GM21526 (cell line): ENCODE measurements around the gene CSGALNACT2.
"Not testable (repeated sequence)": the region's sequence is repeated elsewhere in the genome, so short reads cannot be mapped to it uniquely, and the experiment has no call there.

Experiments
- ATAC-seq: cut with Tn5 transposase; IDR thresholded peaks from one replicate; pipeline ENCODE4 v1.9.1; 2021; ENCODE audit warnings: moderate library complexity; ENCODE audit not compliant: unreplicated experiment, low FRiP score

CSGALNACT2 gene

GRCh38 chr10:43211030-43211429 is 72.8 kb downstream of the CSGALNACT2 start:
- ATAC-seq, result no peak

GRCh38 chr10:43211431-43212042 is 73.3 kb downstream of the CSGALNACT2 start:
- no peak for ATAC-seq

- ATAC-seq, result no peak
Measured at GRCh38 chr10:43212043-43212721, 73.9 kb downstream of the CSGALNACT2 start.

GRCh38 chr10:43214071-43214955 is 76.1 kb downstream of the CSGALNACT2 start:
- ATAC-seq, result no peak

GRCh38 chr10:43214956-43215561 is 76.8 kb downstream of the CSGALNACT2 start:
- ATAC-seq, result no peak

GRCh38 chr10:43215758-43216455 is 77.7 kb downstream of the CSGALNACT2 start:
- ATAC-seq, result no peak

- ATAC-seq, result no peak
Measured at GRCh38 chr10:43216931-43217562, 78.8 kb downstream of the CSGALNACT2 start.

- no peak for ATAC-seq
Measured at GRCh38 chr10:43217563-43218205, 79.4 kb downstream of the CSGALNACT2 start.

- ATAC-seq, result no peak
Measured at GRCh38 chr10:43218206-43218950, 80.1 kb downstream of the CSGALNACT2 start.

GRCh38 chr10:43218951-43219837 is 80.9 kb downstream of the CSGALNACT2 start:
- ATAC-seq, result no peak

GRCh38 chr10:43219848-43220247 is 81.6 kb downstream of the CSGALNACT2 start:
- ATAC-seq, result no peak

GRCh38 chr10:43220251-43220650 is 82.0 kb downstream of the CSGALNACT2 start:
- ATAC-seq, result not testable (repeated sequence)

- ATAC-seq, result no peak
Measured at GRCh38 chr10:43220657-43221418, 82.6 kb downstream of the CSGALNACT2 start.

GRCh38 chr10:43221419-43222209 is 83.4 kb downstream of the CSGALNACT2 start:
- ATAC-seq, result no peak

- no peak for ATAC-seq
Measured at GRCh38 chr10:43222210-43222720, 84.0 kb downstream of the CSGALNACT2 start.

GRCh38 chr10:43223056-43223455 is 84.8 kb downstream of the CSGALNACT2 start:
- ATAC-seq, result no peak
